AG04449 (cell line): ENCODE data around the gene SSU72.

ENCODE experiments used
- CTCF ChIA-PET: fragments of 350-600 bp; formaldehyde crosslinking; extraction: SDS; loops from one replicate; lab custom pipeline; 2021; ENCODE audit warnings: antibody characterized with exemption; lab: Yijun Ruan, JAX
- POLR2A ChIA-PET: fragments of 400-600, 350-600 bp; formaldehyde crosslinking; extraction: SDS; loops from one replicate; lab custom pipeline; 2020; ENCODE audit warnings: antibody characterized with exemption, inconsistent platforms; lab: Yijun Ruan, JAX
- DNase-seq: peaks from one replicate; pipeline ENCODE4 v3.0.0-alpha.2; 2010; ENCODE audit warnings: low read depth, low spot score
- H3K4me3 ChIP-seq: 2 replicates; pipeline ENCODE4 v1.5.1; 2011; ENCODE audit warnings: low read depth, mild to moderate bottlenecking, control low read depth, low read length
- TF ChIP-seq, protein P1 (sequence below): IDR thresholded peaks from one replicate; pipeline ENCODE4 v1.5.1; 2011; ENCODE audit warnings: mild to moderate bottlenecking, moderate library complexity, low read length, control low read depth, inconsistent platforms; ENCODE audit not compliant: insufficient read depth; ENCODE audit errors: missing control alignments

Gene SSU72

DNA sequence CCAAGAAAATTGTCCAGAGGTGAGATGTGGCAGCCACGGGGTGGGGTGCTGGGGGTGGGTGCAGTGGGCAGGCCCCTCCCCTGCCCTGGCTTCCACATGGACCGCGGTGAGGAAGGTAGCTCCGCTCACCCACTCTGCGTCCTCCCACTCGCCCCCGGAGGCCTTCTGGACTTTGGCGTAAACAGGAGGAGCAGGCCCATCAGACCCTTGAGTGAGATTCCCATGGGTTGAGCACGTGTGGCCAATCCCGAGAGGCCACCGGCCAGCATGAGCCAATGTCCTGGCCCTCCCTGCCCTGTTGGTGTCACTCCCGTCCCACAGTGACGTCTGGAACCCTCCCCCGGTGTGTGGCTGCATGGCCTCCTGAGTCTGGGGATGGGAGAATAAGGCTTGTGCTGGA, 26.1 kb downstream of the SSU72 start:
- ChIA-PET POLR2A (no interaction called here), CTCF (interaction anchor here (0.9 kb wide), 1 partner anchor 9 kb away, joined by 3 read pairs; no protein-coding TSS in a partner anchor)
- TF ChIP-seq, protein P1, sequence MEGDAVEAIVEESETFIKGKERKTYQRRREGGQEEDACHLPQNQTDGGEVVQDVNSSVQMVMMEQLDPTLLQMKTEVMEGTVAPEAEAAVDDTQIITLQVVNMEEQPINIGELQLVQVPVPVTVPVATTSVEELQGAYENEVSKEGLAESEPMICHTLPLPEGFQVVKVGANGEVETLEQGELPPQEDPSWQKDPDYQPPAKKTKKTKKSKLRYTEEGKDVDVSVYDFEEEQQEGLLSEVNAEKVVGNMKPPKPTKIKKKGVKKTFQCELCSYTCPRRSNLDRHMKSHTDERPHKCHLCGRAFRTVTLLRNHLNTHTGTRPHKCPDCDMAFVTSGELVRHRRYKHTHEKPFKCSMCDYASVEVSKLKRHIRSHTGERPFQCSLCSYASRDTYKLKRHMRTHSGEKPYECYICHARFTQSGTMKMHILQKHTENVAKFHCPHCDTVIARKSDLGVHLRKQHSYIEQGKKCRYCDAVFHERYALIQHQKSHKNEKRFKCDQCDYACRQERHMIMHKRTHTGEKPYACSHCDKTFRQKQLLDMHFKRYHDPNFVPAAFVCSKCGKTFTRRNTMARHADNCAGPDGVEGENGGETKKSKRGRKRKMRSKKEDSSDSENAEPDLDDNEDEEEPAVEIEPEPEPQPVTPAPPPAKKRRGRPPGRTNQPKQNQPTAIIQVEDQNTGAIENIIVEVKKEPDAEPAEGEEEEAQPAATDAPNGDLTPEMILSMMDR = no peak
- no peak for DNase-seq
- H3K4me3 ChIP-seq = no peak overlapping the region

DNA sequence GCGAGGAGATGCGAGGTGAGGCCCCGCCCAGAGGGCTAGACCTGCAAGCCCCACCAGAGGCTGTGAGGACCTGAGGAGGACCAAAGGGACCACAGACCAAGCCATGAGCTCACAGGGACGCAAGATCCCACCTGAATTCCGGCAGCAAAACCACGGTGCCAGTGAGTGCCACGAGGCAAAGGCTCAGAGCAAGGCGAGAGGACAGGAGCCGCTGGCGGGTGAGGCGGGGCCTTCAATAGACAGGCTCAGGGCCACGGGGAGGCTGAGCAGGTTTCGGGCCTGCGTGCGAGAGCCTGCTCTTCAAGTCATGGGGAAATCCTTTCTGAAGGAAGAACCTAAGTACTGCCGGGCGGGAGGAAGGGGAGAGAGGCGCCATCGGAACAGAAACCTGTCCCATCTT, 27.2 kb downstream of the SSU72 start:
- H3K4me3 ChIP-seq = no peak overlapping the region
- TF ChIP-seq, protein P1 = no peak
- POLR2A ChIA-PET = no interaction called here
- CTCF ChIA-PET = no interaction called here
- no peak for DNase-seq

DNA sequence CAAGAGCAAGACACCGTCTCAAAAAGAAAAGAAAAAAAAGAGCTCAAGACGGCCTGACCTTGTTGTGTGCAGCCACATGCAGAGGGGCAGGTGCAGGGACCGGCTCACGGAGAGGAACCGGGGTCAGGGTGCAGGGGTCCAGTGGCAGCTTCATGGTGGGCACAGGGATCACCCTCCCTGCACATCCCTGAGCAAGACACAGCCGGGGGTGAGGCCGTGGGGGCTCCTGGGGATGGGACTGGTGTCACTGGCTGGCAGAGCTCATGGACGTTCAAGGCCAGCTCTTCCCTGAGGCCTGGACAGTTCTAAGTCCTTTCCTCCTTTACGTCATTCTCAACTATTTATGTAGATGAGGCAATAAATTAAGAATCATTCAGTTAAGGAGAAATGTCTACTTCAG, 27.7 kb downstream of the SSU72 start:
- H3K4me3 ChIP-seq = no peak overlapping the region
- ChIA-PET POLR2A (no interaction called here), CTCF (no interaction called here)
- TF ChIP-seq, protein P1 = no peak
- DNase-seq = no peak

DNA sequence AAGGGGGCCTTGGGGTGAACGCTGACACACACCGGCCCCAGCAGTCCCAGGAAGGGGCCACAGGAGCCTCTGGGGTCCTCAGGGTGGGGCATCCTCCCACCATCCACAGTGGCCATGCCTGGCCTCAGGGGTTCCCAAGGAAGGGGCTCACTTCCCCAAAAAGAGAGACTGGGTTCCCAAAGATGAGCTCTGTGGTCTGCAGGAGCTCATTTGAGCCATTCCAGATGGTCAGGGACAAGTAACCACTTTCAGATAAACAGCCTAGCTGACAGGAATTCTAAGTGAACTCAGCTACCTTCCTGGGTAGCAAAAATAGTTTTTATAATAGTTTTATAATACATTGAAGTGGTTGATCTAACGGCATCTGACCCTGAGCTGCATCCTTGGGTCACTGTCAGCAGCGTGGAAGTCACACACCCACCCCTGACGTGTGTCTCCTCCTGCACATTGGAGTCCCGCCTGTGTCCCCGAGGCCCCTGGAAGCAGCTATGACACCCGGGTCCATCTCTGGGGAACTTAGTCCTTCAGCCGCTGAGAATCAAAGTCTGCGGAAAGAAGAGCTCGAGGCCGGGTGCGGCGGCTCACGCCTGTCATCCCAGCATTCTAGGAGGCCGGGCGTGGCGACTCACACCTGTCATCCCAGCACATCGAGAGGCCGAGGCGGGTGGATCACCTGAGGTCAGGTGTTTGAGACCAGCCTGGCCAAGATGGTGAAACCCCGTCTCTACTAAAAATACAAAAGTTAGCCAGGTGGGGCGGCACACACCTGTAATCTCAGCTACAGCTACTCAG, 28.5 kb downstream of the SSU72 start:
- TF ChIP-seq, protein P1 = no peak
- no peak overlapping the region for H3K4me3 ChIP-seq
- POLR2A ChIA-PET = no interaction called here
- no peak for DNase-seq
- CTCF ChIA-PET = no interaction called here

DNA sequence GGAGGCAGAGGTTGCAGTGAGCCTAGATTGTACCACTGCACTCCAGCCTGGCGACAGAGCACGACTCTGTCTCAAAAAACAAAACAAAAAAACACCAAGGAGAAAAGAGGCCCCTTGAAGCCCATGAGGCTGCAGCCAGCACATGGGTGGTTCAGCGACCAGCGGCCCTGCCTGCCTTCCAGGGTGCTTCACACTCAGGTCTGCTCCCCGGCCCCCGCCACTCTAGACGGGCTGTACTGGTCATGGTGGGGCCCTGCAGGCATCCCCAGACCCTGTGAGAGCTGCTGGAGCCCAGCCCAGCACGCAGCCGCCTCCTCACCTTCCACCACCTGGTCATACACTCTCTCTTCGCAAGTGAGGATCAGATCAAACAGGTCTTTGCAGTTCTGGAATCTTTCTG, 30.1 kb downstream of the SSU72 start:
- DNase-seq = no peak
- TF ChIP-seq, protein P1 = no peak
- CTCF ChIA-PET = no interaction called here
- POLR2A ChIA-PET = no interaction called here
- H3K4me3 ChIP-seq = no peak overlapping the region

DNA sequence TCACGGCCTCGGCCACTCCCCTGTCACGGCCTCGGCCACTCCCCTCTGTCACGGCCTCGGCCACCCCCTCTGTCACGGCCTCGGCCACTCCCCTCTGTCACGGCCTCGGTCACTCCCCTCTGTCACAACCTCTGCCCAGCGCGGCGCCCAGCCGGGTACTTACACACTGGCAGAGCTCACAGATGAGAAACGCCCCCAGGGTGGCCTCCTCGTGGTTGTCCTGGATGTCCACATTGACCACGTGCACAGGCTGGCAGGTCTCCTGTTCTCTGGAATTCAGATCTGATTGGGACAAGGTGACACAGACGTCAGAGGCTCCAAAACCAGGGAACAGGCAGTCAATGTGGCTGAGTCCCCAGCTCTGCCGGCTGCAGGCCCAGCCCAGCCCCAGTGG, 31.0 kb downstream of the SSU72 start:
- TF ChIP-seq, protein P1 = no peak
- POLR2A ChIA-PET = no interaction called here
- H3K4me3 ChIP-seq = no peak overlapping the region
- CTCF ChIA-PET = interaction anchor here (1.0 kb wide), 1 partner anchor 421 kb away, joined by 3 read pairs; no protein-coding TSS in a partner anchor
- DNase-seq = no peak
